ENCODE measurements around the gene KSR1.
"Not testable (repeated sequence)": the region's sequence is repeated elsewhere in the genome, so short reads cannot be mapped to it uniquely, and the experiment has no call there.

DNA sequence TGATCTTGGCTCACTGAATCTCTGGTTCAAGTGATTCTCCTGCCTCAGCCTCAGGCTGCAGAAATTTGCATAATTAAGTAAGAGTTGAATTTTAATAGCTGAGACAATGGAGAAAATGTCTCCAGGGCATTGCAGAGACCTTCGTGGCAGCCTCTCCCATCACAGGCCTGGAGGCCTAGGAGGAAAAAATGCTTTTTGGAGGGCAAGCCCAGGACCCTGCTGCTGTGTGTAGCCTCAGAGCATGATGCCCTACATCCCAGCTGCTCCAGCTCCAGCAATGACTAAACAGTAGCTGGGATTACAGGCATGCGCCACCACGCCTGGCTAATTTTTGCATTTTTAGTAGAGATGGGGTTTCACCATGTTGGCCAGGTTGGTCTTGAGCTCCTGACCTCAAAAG, 45.1 kb downstream of the KSR1 start:
- TF ChIP-seq, protein P1, sequence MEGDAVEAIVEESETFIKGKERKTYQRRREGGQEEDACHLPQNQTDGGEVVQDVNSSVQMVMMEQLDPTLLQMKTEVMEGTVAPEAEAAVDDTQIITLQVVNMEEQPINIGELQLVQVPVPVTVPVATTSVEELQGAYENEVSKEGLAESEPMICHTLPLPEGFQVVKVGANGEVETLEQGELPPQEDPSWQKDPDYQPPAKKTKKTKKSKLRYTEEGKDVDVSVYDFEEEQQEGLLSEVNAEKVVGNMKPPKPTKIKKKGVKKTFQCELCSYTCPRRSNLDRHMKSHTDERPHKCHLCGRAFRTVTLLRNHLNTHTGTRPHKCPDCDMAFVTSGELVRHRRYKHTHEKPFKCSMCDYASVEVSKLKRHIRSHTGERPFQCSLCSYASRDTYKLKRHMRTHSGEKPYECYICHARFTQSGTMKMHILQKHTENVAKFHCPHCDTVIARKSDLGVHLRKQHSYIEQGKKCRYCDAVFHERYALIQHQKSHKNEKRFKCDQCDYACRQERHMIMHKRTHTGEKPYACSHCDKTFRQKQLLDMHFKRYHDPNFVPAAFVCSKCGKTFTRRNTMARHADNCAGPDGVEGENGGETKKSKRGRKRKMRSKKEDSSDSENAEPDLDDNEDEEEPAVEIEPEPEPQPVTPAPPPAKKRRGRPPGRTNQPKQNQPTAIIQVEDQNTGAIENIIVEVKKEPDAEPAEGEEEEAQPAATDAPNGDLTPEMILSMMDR (conservative IDR thresholded peaks at IDR 0.05; ENCODE audit: low read depth in 2 of 2): not testable (repeated sequence)
- TF ChIP-seq EZH2 (IDR thresholded peaks at IDR 0.05; ENCODE audit: low read depth, unreplicated experiment); POLR2AphosphoS5 (IDR thresholded peaks at IDR 0.05; ENCODE audit: low read depth); EZH2phosphoT487 (IDR thresholded peaks at IDR 0.05; ENCODE audit: unreplicated experiment); JUNB (IDR thresholded peaks at IDR 0.05; ENCODE audit: unreplicated experiment); ZNF114 (CRISPR knock-in tag; IDR thresholded peaks at IDR 0.05); NANOG (IDR thresholded peaks at IDR 0.05; ENCODE audit: borderline replicate concordance); CREB1 (CRISPR knock-in tag; IDR thresholded peaks at IDR 0.05; ENCODE audit: low read depth); ZNF331 (CRISPR knock-in tag; IDR thresholded peaks at IDR 0.05; ENCODE audit: low read depth): not testable (repeated sequence)
- TF ChIP-seq, protein P2, sequence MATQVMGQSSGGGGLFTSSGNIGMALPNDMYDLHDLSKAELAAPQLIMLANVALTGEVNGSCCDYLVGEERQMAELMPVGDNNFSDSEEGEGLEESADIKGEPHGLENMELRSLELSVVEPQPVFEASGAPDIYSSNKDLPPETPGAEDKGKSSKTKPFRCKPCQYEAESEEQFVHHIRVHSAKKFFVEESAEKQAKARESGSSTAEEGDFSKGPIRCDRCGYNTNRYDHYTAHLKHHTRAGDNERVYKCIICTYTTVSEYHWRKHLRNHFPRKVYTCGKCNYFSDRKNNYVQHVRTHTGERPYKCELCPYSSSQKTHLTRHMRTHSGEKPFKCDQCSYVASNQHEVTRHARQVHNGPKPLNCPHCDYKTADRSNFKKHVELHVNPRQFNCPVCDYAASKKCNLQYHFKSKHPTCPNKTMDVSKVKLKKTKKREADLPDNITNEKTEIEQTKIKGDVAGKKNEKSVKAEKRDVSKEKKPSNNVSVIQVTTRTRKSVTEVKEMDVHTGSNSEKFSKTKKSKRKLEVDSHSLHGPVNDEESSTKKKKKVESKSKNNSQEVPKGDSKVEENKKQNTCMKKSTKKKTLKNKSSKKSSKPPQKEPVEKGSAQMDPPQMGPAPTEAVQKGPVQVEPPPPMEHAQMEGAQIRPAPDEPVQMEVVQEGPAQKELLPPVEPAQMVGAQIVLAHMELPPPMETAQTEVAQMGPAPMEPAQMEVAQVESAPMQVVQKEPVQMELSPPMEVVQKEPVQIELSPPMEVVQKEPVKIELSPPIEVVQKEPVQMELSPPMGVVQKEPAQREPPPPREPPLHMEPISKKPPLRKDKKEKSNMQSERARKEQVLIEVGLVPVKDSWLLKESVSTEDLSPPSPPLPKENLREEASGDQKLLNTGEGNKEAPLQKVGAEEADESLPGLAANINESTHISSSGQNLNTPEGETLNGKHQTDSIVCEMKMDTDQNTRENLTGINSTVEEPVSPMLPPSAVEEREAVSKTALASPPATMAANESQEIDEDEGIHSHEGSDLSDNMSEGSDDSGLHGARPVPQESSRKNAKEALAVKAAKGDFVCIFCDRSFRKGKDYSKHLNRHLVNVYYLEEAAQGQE (IDR thresholded peaks at IDR 0.05; ENCODE audit: unreplicated experiment): not testable (repeated sequence)
- TF ChIP-seq, protein P3, sequence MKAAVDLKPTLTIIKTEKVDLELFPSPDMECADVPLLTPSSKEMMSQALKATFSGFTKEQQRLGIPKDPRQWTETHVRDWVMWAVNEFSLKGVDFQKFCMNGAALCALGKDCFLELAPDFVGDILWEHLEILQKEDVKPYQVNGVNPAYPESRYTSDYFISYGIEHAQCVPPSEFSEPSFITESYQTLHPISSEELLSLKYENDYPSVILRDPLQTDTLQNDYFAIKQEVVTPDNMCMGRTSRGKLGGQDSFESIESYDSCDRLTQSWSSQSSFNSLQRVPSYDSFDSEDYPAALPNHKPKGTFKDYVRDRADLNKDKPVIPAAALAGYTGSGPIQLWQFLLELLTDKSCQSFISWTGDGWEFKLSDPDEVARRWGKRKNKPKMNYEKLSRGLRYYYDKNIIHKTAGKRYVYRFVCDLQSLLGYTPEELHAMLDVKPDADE (IDR thresholded peaks at IDR 0.05): not testable (repeated sequence)
